CD4-positive, alpha-beta T cell treated with Interleukin-21 for 1 hour (primary cell): ENCODE data around the gene ZNF629.

ENCODE experiments used
- DNase-seq: peaks from one replicate; pipeline ENCODE4 v3.0.0-alpha.2; 2020

ZNF629 gene

DNA sequence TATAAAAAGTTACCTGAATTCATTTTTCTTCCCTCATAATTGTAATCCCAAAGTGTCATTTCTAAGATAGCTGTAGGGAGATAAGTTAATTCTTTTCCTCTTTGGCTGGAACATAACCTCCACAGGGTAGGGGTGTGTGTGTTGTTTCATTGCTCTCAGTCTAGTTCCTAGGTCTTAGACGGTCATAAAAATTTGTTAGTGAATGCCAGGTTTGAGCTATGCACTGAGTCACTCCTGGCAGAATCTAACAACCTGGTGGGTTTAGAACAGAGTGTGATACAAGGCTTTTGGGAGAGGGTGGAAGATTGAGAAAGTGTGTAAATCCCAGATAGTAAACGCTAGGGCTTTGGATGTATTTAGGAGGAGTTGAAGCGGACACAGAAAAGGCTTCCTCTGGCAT is 39.7 kb downstream of the ZNF629 start:
- DNase-seq, result no peak

DNA sequence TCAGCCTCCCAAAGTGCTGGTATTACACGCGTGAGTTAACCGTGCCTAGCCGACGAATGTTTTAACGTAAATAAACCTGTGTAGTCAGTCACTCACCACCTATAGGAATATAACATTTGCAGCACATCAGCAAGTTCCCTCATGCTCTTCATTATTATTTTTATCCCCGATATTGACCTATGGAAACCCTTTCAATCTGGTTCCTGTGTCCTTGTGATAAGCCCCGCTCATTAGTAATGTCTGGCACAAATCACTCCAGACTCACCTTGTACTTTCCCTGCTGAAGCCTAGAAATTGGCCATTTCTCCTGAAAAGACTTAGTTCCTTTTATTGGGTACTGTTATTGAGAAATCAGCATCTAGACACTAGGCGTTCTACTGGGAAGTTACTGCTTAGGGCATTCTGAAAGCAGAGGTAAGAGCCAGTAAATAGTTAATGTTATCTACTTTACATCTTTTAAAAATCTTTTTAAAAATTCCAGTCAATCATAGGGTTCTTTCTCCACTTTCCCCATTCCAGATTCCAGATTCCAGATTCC is 40.3 kb downstream of the ZNF629 start:
- DNase-seq, result no peak

DNA sequence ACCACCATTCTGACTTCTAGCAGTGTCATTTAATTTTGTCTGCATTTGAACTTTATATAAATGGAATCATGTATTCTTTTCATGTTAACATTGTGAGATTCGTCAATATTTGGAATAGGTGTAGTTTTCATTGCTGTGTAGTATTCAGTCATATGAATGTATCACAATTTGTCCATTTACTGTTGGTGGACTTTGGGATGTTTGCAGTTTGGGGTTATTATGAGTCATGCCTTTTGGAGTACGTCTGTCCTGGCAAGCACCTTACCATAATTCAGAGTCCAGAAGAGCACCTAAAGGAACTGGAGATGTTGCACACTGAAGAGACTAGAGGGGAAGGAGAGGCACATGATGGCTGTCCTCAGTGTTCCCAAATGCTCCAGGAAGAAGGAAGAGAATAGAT is 41.9 kb downstream of the ZNF629 start:
- no peak for DNase-seq

DNA sequence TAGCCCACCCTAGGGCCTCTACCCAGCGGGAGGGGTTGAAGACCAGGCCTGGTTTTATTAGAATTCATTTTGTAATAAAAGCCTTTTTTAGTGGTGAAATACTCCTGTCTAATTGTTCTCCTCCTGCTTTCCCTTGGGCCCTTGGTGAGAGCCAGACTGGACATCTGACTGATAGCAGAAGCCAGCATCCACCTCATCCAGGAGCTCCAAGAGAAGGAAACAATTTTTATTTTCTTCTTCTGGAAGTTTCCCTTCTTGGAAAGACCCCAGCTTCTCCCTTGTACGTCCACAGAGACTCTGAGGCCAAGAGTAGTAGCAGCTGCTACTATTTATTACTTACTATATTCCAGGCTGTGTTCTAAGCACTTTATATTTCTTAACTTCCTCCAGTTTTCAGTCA is 42.8 kb downstream of the ZNF629 start:
- DNase-seq, result no peak

DNA sequence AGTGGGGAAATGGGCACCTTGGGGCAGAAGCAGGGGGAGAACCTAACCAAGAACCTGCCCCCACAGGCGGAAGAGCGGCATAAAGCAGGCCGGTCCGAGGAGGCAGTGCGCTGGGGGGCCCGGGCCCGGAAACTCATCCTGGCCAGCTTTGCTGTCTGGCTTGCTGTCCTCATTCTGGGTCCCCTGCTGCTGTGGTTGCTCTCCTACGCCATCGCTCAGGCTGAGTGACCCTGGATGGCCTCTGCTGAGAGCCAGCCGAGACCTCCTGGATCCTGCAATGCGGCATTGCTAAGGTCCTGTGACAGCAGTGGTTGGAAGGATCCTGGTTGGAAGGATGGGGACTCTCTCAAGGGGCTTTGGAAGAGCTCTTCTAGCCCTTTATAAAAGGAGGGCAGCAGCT is 43.3 kb downstream of the ZNF629 start:
- DNase-seq, result no peak

DNA sequence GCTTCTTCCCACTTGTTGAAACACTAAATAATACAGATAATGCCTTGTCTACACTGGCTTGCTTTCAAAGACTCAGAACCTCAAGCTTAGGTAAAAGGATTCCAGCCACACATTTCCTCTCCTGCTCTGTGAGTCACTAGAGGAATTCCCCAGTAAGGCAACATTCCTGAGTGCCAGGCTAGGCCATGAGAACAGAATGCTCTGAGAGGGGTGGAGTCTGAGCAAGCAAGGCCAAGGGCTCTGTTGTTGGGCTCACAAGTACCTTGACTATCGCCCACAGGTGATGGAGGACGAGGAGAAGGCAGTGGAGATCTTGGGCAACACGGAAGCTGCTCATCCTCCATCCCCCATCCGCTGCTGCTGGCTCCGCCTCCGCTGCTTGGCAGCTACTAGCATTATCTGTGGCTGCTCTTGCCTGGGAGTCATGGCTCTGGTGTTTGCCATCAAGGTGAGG is 45.5 kb downstream of the ZNF629 start:
- no peak for DNase-seq

DNA sequence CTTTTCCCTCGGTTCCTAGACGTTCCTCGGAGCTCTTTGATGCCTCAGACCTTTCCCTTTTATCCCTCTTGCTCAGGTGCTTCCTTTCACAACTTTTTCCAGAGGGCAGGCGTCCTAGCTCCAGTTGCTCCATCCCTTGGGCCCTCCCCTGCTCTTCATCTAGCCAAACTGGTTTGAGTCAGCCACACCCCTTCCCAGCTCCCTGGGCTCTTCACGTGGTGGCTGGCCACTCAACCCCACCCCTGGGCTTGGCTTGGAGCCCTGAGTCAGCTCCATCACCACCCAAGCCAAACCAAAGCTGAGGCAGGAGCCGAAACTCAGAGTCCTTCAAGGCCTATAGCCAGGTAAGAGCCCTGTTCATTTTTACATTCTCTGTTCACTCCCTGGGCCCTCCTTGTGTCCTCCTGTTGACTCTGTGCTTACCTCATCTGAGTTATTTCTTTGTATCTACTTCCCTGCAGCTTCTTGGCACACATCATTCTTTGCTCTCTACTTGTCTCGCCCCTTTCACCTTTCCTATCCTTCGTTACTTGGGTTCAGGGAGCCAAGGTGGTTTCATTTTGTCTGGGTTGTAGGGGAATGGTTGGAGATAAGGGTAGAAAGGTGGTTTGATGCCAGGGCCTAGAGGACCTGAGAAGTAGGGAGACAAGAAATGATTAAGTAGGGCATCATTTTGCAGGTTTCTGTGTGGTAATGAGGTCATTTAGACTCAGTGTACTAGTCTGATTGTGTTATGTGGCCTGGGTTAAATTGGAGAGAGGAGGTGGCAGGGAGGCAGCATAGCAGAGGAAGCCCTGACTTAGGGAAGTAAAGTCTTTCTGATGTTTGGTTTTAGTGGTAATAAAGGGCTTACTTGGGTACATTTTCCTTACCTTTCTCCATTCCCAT is 46.4 kb downstream of the ZNF629 start:
- no peak for DNase-seq

DNA sequence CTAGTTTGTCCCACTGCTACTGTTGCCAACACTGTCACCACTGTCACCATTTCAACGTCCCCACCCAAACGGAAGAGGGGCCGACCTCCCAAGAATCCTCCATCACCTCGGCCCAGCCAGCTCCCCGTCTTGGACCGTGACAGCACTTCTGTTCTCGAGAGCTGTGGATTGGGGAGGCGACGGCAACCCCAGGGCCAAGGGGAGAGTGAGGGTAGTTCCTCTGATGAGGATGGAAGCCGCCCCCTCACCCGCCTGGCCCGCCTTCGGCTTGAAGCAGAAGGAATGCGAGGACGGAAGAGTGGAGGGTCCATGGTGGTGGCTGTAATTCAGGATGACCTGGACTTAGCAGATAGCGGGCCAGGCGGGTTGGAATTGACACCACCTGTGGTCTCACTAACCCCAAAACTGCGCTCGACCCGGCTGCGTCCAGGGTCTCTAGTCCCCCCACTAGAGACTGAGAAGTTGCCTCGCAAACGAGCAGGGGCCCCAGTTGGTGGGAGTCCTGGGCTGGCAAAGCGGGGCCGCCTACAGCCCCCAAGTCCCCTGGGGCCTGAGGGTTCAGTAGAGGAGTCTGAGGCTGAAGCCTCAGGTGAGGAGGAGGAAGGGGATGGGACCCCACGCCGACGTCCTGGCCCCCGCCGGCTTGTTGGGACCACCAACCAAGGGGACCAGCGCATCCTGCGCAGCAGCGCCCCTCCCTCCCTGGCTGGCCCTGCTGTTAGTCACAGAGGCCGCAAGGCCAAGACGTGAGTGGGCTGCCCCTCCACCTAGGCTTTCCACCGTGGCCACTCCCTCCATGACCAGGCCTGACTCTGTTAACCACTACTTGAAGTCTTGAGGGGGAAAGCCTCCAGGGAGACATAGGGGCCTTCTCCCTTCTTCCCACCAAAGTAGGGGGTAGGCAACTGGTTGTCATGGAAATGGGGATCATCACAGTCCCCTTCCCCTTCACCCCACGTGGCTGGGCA is 47.7 kb downstream of the ZNF629 start:
- no peak for DNase-seq

DNA sequence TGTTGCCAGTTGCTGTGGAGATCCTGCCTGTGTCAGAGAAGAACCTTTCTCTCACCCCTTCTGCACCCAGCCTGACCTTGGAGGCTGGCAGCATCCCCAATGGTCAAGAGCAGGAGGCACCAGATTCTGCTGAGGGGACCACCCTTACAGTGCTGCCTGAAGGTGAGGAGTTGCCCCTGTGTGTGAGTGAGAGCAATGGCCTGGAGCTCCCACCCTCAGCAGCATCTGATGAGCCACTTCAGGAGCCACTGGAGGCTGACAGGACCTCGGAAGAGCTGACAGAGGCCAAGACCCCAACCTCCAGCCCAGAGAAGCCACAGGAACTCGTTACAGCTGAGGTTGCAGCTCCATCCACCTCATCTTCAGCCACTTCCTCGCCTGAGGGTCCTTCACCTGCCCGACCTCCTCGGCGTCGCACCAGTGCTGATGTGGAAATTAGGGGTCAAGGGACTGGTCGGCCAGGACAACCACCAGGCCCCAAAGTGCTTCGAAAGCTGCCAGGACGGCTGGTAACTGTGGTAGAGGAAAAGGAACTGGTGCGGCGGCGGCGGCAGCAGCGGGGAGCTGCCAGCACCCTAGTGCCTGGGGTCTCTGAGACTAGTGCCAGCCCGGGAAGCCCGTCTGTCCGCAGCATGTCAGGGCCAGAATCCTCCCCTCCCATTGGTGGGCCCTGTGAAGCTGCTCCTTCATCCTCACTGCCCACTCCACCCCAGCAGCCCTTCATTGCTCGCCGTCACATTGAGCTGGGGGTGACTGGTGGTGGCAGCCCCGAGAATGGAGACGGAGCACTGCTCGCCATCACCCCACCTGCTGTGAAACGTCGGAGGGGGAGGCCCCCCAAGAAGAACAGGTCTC is 49.0 kb downstream of the ZNF629 start:
- DNase-seq, result no peak

DNA sequence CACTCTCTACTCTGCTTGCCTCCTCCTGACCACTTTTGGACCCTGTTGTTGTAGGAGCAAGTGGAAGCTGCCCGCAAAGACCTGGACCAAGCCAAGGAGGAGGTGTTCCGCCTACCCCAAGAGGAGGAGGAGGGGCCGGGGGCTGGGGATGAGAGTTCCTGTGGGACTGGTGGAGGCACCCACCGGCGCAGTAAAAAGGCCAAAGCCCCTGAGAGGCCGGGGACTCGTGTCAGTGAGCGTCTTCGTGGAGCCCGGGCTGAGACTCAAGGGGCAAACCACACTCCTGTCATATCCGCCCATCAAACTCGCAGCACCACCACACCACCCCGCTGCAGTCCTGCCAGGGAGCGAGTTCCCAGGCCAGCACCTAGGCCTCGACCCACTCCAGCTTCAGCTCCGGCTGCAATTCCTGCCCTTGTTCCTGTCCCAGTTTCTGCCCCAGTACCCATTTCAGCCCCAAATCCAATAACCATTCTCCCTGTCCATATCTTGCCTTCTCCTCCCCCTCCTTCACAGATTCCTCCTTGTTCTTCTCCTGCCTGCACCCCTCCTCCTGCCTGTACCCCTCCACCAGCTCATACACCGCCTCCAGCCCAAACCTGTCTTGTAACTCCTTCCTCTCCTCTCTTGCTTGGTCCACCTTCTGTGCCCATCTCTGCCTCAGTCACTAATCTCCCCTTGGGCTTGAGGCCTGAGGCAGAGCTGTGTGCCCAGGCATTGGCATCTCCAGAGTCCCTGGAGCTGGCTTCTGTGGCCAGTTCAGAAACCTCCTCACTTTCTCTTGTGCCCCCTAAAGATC is 49.8 kb downstream of the ZNF629 start:
- no peak for DNase-seq

DNA sequence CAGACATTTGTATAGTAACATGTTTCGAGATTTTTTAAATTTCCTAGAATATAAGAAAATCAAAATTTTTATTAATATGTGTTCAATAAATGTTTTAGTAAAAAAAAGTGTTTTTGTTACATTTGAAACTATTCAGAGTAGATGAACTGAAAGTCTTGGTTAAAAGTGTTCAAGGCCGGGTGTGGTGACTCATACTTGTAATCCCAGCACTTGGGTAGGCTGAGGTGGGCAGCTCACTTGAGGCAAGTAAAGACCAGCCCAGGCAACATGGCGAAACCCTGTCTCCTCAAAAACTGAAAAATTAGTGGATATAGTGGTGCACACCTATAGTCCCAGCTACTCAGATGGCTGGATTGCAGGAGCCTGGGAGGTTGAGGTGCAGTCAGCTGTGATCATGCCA is 55.6 kb downstream of the ZNF629 start:
- DNase-seq, result no peak

DNA sequence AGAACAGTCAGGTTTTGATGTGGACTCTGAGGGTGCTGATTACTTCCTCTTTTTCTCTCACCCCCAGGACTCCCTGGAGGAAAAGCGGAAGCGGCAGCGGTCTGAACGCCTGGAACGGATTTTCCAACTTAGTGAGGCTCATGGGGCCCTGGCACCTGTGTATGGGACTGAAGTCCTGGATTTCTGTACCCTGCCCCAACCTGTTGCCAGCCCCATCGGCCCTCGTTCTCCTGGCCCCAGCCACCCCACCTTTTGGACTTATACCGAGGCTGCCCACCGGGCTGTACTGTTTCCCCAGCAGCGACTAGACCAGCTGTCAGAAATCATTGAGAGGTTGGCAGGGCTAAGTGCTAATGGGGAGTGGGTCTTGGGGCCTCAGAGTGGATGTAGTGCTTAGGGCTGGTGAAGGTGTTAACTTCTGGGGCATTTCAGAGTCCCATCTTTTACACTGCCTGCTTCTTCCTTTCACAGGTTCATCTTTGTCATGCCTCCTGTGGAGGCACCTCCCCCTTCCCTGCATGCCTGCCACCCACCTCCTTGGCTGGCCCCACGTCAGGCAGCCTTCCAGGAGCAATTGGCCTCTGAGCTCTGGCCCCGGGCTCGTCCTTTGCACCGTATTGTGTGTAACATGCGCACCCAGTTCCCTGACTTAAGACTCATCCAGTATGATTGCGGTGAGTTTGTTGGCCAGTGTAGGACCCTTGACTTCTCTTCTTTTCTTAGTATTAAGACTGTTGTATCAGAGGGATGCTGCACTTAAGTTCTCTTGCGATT is 57.9 kb downstream of the ZNF629 start:
- no peak for DNase-seq
